Suppressor macrophage (primary cell): ENCODE data around the gene EPC1.

Source experiments
- DNase-seq, 4 experiments: peaks; one replicate each; pipeline ENCODE4 v3.0.0-alpha.2; 2020 to 2022

EPC1 gene

GRCh38 chr10:32337350-32337749, 9.6 kb downstream of the EPC1 start:
- no peak for DNase-seq

GRCh38 chr10:32333849-32334248, 13.1 kb downstream of the EPC1 start:
- no peak for DNase-seq

GRCh38 chr10:32332299-32332750, 14.6 kb downstream of the EPC1 start:
- peak in 2 of 4 experiments; percentile 26 to 33 for DNase-seq

- DNase-seq, result no peak
Measured at GRCh38 chr10:32331606-32332005, 15.4 kb downstream of the EPC1 start.

GRCh38 chr10:32330214-32330613, 16.7 kb downstream of the EPC1 start:
- DNase-seq, result no peak

GRCh38 chr10:32329061-32329460, 17.9 kb downstream of the EPC1 start:
- DNase-seq, result no peak

- DNase-seq, result no peak
Measured at GRCh38 chr10:32328499-32328898, 18.5 kb downstream of the EPC1 start.

GRCh38 chr10:32327364-32327691, 19.6 kb downstream of the EPC1 start:
- no peak for DNase-seq

GRCh38 chr10:32326680-32327363, 20.1 kb downstream of the EPC1 start:
- DNase-seq, result no peak

GRCh38 chr10:32326119-32326518, 20.8 kb downstream of the EPC1 start:
- no peak for DNase-seq

GRCh38 chr10:32323051-32323450, 23.9 kb downstream of the EPC1 start:
- DNase-seq, result peak in 2 of 4 experiments; percentile 15 to 35

GRCh38 chr10:32321016-32321631, 25.8 kb downstream of the EPC1 start:
- no peak for DNase-seq

GRCh38 chr10:32318476-32318896, 28.5 kb downstream of the EPC1 start:
- DNase-seq, result peak; percentile 83 to 98 (median 92)

GRCh38 chr10:32317795-32318357, 29.1 kb downstream of the EPC1 start:
- DNase-seq, result peak in 1 of 4 experiments; percentile 14

- DNase-seq, result no peak
Measured at GRCh38 chr10:32315424-32315823, 31.5 kb downstream of the EPC1 start.

- no peak for DNase-seq
Measured at GRCh38 chr10:32314588-32314987, 32.4 kb downstream of the EPC1 start.

GRCh38 chr10:32308027-32308603, 38.8 kb downstream of the EPC1 start:
- DNase-seq, result no peak

GRCh38 chr10:32307609-32308008, 39.3 kb downstream of the EPC1 start:
- DNase-seq, result no peak

GRCh38 chr10:32299354-32299980, 47.5 kb downstream of the EPC1 start:
- no peak for DNase-seq

GRCh38 chr10:32298075-32298812, 48.7 kb downstream of the EPC1 start:
- DNase-seq, result no peak

- DNase-seq, result no peak
Measured at GRCh38 chr10:32295027-32295426, 51.9 kb downstream of the EPC1 start.

- DNase-seq, result no peak
Measured at GRCh38 chr10:32293581-32293980, 53.4 kb downstream of the EPC1 start.

- DNase-seq, result no peak
Measured at GRCh38 chr10:32279795-32280194, 67.2 kb downstream of the EPC1 start.
